ENCODE data around the gene RNU5B-1.
"Not testable (repeated sequence)": the region's sequence is repeated elsewhere in the genome, so short reads cannot be mapped to it uniquely, and the experiment has no call there.

Gene RNU5B-1

GRCh38 chr15:65344214-65344913 is 39.9 kb downstream of the RNU5B-1 start:
- no peak for DNase-seq (ENCODE audit: low spot score)

- no peak for DNase-seq (ENCODE audit: low spot score)
Observed at GRCh38 chr15:65344914-65345275, 40.4 kb downstream of the RNU5B-1 start.

- no peak for DNase-seq (ENCODE audit: low spot score)
Observed at GRCh38 chr15:65346856-65347598, 42.5 kb downstream of the RNU5B-1 start.

GRCh38 chr15:65347756-65348155 is 43.3 kb downstream of the RNU5B-1 start:
- not testable (repeated sequence) for DNase-seq (ENCODE audit: low spot score)

GRCh38 chr15:65349338-65349737 is 44.9 kb downstream of the RNU5B-1 start:
- no peak for DNase-seq (ENCODE audit: low spot score)

GRCh38 chr15:65351972-65352371 is 47.5 kb downstream of the RNU5B-1 start:
- not testable (repeated sequence) for DNase-seq (ENCODE audit: low spot score)

Data from cerebellar cortex (tissue), 1 donor.